Mesendoderm (in vitro differentiated cells): ENCODE data around the gene CAMK2N1.

Experiments
- DNase-seq: peaks from one replicate; pipeline ENCODE4 v3.0.0; 2013
- H2AK5ac ChIP-seq: 2 replicates; pipeline ENCODE4 v1.6.1; 2013; ENCODE audit warnings: low read length, inconsistent platforms
- H2BK120ac ChIP-seq: 2 replicates; pipeline ENCODE4 v1.6.1; 2013; ENCODE audit warnings: low read depth, mild to moderate bottlenecking, low read length, moderate library complexity, mixed read lengths
- H2BK15ac ChIP-seq: replicated peaks from 2 replicates; pipeline ENCODE4 v1.6.1; 2013; ENCODE audit warnings: low read depth, mild to moderate bottlenecking, moderate library complexity
- H2BK5ac ChIP-seq: 2 replicates; pipeline ENCODE4 v1.6.1; 2013; ENCODE audit warnings: low read length, inconsistent platforms
- H3K18ac ChIP-seq: 2 replicates; pipeline ENCODE4 v1.6.1; 2013; ENCODE audit warnings: mild to moderate bottlenecking, low read length, mixed read lengths
- H3K23ac ChIP-seq: one replicate; pipeline ENCODE4 v1.6.1; 2013; ENCODE audit warnings: low read length
- H3K27ac ChIP-seq: 2 replicates; pipeline ENCODE4 v1.5.1; 2013; ENCODE audit warnings: low read depth, mild to moderate bottlenecking, inconsistent platforms, low read length, moderate library complexity
- H3K27me3 ChIP-seq: 2 replicates; pipeline ENCODE4 v1.6.1; 2013; ENCODE audit warnings: low read length, control low read depth, mild to moderate bottlenecking, inconsistent platforms; ENCODE audit not compliant: insufficient read depth, poor library complexity
- H3K36me3 ChIP-seq: 2 replicates; pipeline ENCODE4 v1.6.1; 2013; ENCODE audit warnings: low read length, inconsistent platforms; ENCODE audit not compliant: control insufficient read depth, insufficient read depth
- H3K4ac ChIP-seq: one replicate; pipeline ENCODE4 v1.6.1; 2013; ENCODE audit warnings: low read depth, mild to moderate bottlenecking, low read length, moderate library complexity
- H3K4me1 ChIP-seq: 2 replicates; pipeline ENCODE4 v1.6.1; 2013; ENCODE audit warnings: low read depth, low read length, inconsistent platforms; ENCODE audit not compliant: control insufficient read depth
- H3K4me2 ChIP-seq: 2 replicates; pipeline ENCODE4 v1.6.1; 2013; ENCODE audit warnings: low read length
- H3K4me3 ChIP-seq: 2 replicates; pipeline ENCODE4 v1.5.1; 2013; ENCODE audit warnings: mild to moderate bottlenecking, low read length
- H3K56ac ChIP-seq: one replicate; pipeline ENCODE4 v1.6.1; 2013; ENCODE audit warnings: low read length
- H3K79me1 ChIP-seq: 2 replicates; pipeline ENCODE4 v1.6.1; 2013; ENCODE audit warnings: low read length, inconsistent platforms
- H3K79me2 ChIP-seq: 2 replicates; pipeline ENCODE4 v1.6.1; 2013; ENCODE audit warnings: mild to moderate bottlenecking, low read length; ENCODE audit not compliant: control insufficient read depth, insufficient read depth
- H3K9ac ChIP-seq: 2 replicates; pipeline ENCODE4 v1.6.1; 2013; ENCODE audit warnings: low read length, inconsistent platforms
- H4K5ac ChIP-seq: one replicate; pipeline ENCODE4 v1.6.1; 2013; ENCODE audit warnings: low read length
- H4K8ac ChIP-seq: one replicate; pipeline ENCODE4 v1.6.1; 2013; ENCODE audit warnings: low read depth, mild to moderate bottlenecking, control low read depth, low read length, moderate library complexity
- WGBS: extraction: QIAGEN DNeasy Blood & Tissue Kit; methylation state at CpG from one replicate; pipeline ENCODE4 v1.1.7; 2013; ENCODE audit warnings: low lambda C conversion rate, missing lambda C conversion rate; ENCODE audit not compliant: insufficient coverage; ENCODE audit errors: extremely low coverage; 5-methylcytosine and 5-hydroxymethylcytosine counted together

Gene CAMK2N1

GRCh38 chr1:20473894-20474293 lies 12.1 kb downstream of the CAMK2N1 start:
- Histone ChIP-seq H4K5ac (no peak overlapping the region), H3K79me2 (no peaks in the 10 kb centered on the region), H3K79me1 (no peaks in the 10 kb centered on the region), H3K4me1 (peaks cover 5% of the 10 kb centered on the region), H3K4me2 (no peak overlapping the region), H3K36me3 (no peaks in the 10 kb centered on the region), H3K18ac (no peak overlapping the region), H3K9ac (no peak overlapping the region), H3K56ac (no peak overlapping the region), H3K27me3 (no peaks in the 10 kb centered on the region), H3K4ac (no peak overlapping the region), H3K23ac (no peak overlapping the region), H2BK15ac (no peak overlapping the region), H2BK120ac (no peak overlapping the region), H3K4me3 (no peak overlapping the region), H3K27ac (no peak overlapping the region), H2BK5ac (no peak overlapping the region), H2AK5ac (no peak overlapping the region), H4K8ac (no peak overlapping the region)
- WGBS: no CpG with 5 or more reads among the region's 4 CpGs
- no peak for DNase-seq

- H4K5ac ChIP-seq: no peak overlapping the region
- no peak overlapping the region for H2BK5ac ChIP-seq
- no peak overlapping the region for H2BK15ac ChIP-seq
- no peak overlapping the region for H4K8ac ChIP-seq
- H3K9ac ChIP-seq: peak overlapping the region; percentile 46
- no peaks in the 10 kb centered on the region for H3K27me3 ChIP-seq
- H3K79me2 ChIP-seq: no peaks in the 10 kb centered on the region
- no peak overlapping the region for H3K23ac ChIP-seq
- no CpG with 5 or more reads among the region's 28 CpGs for WGBS
- peak; percentile 87 for DNase-seq
- H2BK120ac ChIP-seq: no peak overlapping the region
- no peaks in the 10 kb centered on the region for H3K36me3 ChIP-seq
- no peak overlapping the region for H3K4ac ChIP-seq
- peak overlapping the region; percentile 49 for H3K4me2 ChIP-seq
- no peak overlapping the region for H2AK5ac ChIP-seq
- no peak overlapping the region for H3K27ac ChIP-seq
- peaks cover 5% of the 10 kb centered on the region for H3K4me1 ChIP-seq
- peak overlapping the region; percentile 82 for H3K56ac ChIP-seq
- H3K18ac ChIP-seq: no peak overlapping the region
- no peak overlapping the region for H3K4me3 ChIP-seq
- H3K79me1 ChIP-seq: no peaks in the 10 kb centered on the region
These were observed 12.9 kb downstream of the CAMK2N1 start for GRCh38 chr1:20472860-20473711.

GRCh38 chr1:20472121-20472520 lies 13.9 kb downstream of the CAMK2N1 start:
- H2BK120ac ChIP-seq: no peak overlapping the region
- no peak overlapping the region for H4K8ac ChIP-seq
- no peak overlapping the region for H3K18ac ChIP-seq

GRCh38 chr1:20470194-20470593 lies 15.8 kb downstream of the CAMK2N1 start:
- Histone ChIP-seq H3K18ac (no peak overlapping the region), H4K8ac (no peak overlapping the region), H3K9ac (no peak overlapping the region), H3K4me1 (no peaks in the 10 kb centered on the region), H2AK5ac (no peak overlapping the region), H3K27me3 (no peaks in the 10 kb centered on the region), H3K4ac (no peak overlapping the region), H3K23ac (no peak overlapping the region), H2BK15ac (no peak overlapping the region), H3K4me3 (no peak overlapping the region), H2BK120ac (no peak overlapping the region), H3K79me2 (no peaks in the 10 kb centered on the region), H4K5ac (no peak overlapping the region), H3K56ac (no peak overlapping the region), H2BK5ac (no peak overlapping the region), H3K27ac (no peak overlapping the region), H3K36me3 (no peaks in the 10 kb centered on the region), H3K79me1 (no peaks in the 10 kb centered on the region), H3K4me2 (no peak overlapping the region)
- WGBS: no CpG with 5 or more reads among the region's 3 CpGs
- no peak for DNase-seq

More at GRCh38 chr1:20472121-20472520, 13.9 kb downstream of the CAMK2N1 start:
- Histone ChIP-seq H2AK5ac (no peak overlapping the region), H3K27ac (no peak overlapping the region), H3K23ac (no peak overlapping the region), H3K79me2 (no peaks in the 10 kb centered on the region), H3K4me2 (no peak overlapping the region), H3K4me1 (peaks cover 3% of the 10 kb centered on the region), H3K4ac (no peak overlapping the region), H3K27me3 (no peaks in the 10 kb centered on the region), H2BK5ac (no peak overlapping the region), H3K56ac (no peak overlapping the region), H3K36me3 (no peaks in the 10 kb centered on the region), H3K79me1 (no peaks in the 10 kb centered on the region), H2BK15ac (no peak overlapping the region), H4K5ac (no peak overlapping the region), H3K4me3 (no peak overlapping the region), H3K9ac (no peak overlapping the region)
- no CpG with 5 or more reads among the region's 4 CpGs for WGBS
- no peak for DNase-seq

GRCh38 chr1:20469406-20470076 lies 16.5 kb downstream of the CAMK2N1 start:
- WGBS: no CpG with 5 or more reads among the region's 1 CpG
- DNase-seq: no peak
- no peak overlapping the region for H3K56ac ChIP-seq

More at GRCh38 chr1:20469406-20470076, 16.5 kb downstream of the CAMK2N1 start:
- no peak overlapping the region for H2AK5ac ChIP-seq
- H3K4me3 ChIP-seq: no peak overlapping the region
- H3K79me2 ChIP-seq: no peaks in the 10 kb centered on the region
- H4K8ac ChIP-seq: no peak overlapping the region
- H3K4me1 ChIP-seq: no peaks in the 10 kb centered on the region
- H3K4ac ChIP-seq: no peak overlapping the region
- no peak overlapping the region for H2BK120ac ChIP-seq
- H3K4me2 ChIP-seq: no peak overlapping the region
- H3K36me3 ChIP-seq: no peaks in the 10 kb centered on the region
- H3K27me3 ChIP-seq: no peaks in the 10 kb centered on the region
- H4K5ac ChIP-seq: no peak overlapping the region
- no peak overlapping the region for H2BK5ac ChIP-seq
- H3K18ac ChIP-seq: no peak overlapping the region
- no peak overlapping the region for H3K27ac ChIP-seq
- no peak overlapping the region for H3K9ac ChIP-seq
- H3K23ac ChIP-seq: no peak overlapping the region
- no peaks in the 10 kb centered on the region for H3K79me1 ChIP-seq
- no peak overlapping the region for H2BK15ac ChIP-seq
